Choroid plexus epithelial cell (primary cell): ENCODE data around the gene VIPR2.
A peak's percentile ranks its signal among the peaks of the same experiment; 100 is the strongest.

Experiments used
- DNase-seq: peaks from one replicate; pipeline ENCODE4 v3.0.0-alpha.2; 2010; ENCODE audit warnings: low read depth
- H3K4me3 ChIP-seq: 2 replicates; pipeline ENCODE4 v1.5.1; 2011; ENCODE audit warnings: low read depth, mild to moderate bottlenecking, control low read depth, low read length, moderate library complexity
- CTCF ChIP-seq: conservative IDR thresholded peaks from 2 replicates; pipeline ENCODE4 v1.5.1; 2011; ENCODE audit warnings: low read depth, mild to moderate bottlenecking, control low read depth, inconsistent platforms, low read length, moderate library complexity

The VIPR2 gene

GRCh38 chr7:159063046-159063840 is 81.4 kb downstream of the VIPR2 start:
- no peak for DNase-seq
- TF ChIP-seq CTCF: no peak
- H3K4me3 ChIP-seq: no peak overlapping the region

DNA sequence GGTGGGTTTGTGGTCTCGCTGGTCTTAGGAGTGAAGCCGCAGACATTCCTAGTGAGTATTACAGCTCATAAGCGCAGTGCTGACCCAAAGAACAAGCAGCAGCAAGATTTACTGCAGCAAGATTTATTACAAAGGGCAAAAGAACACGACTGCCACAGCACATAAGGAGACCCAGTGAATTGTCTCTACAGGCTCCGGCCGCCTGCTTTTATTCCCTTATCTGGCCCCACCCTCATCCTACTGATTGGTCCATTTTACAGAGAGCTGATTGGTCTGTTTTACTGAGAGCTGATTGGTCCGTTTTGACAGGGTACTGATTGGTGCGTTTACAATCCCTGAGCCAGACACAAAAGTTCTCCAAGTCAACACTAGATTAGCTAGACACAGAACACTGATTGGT is 82.1 kb downstream of the VIPR2 start:
- no peak for DNase-seq
- H3K4me3 ChIP-seq: no peak overlapping the region
- no peak for TF ChIP-seq CTCF

DNA sequence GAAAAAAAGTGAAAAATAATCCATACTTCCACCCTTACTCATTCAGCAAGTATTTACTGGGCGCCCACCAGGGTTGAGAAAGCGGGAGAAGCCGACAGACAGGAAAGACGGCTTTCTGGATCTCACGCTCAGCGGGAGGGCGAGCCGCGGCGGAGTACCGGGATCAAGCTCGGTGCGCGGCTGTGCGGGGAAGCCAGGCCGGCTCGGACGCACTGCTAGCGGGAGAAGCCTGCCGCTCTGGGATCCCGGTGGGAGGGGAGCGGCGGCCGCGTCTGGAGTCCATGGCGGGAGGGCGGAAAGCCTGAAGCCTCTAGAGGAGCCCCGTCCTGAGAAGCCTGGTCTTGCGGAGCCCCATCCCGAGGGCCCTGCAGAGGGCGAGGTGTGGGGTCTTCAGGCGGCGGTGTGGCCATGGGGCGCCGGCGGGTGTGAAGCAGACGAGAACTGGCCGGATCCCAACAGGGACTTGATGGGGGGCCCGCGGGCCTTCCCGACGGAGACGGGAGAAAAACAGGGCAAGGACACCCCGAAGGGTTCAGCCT is 82.9 kb downstream of the VIPR2 start:
- peak; percentile 24 for DNase-seq
- TF ChIP-seq CTCF: no peak
- H3K4me3 ChIP-seq: no peak overlapping the region

DNA sequence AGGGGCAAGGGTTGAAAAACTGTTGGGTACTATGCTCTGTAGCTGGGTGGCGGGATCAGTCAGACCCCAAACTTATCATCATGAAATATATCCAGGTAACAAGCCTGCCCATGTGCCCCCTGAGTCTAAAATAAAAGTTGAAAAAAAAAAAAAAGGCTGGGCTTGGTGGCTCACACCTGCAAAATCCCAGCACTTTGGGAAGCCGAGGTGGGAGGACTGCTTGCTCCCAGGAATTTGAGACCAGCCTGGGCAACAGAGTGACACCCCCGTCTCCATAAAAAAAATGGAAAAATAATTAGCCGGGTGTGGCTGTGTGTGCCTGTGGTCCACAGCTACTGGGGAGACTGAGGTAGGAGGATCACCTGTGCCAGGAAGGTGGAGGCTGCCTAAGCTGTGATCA is 83.5 kb downstream of the VIPR2 start:
- no peak for DNase-seq
- TF ChIP-seq CTCF: no peak
- no peak overlapping the region for H3K4me3 ChIP-seq

GRCh38 chr7:159060440-159060839 is 84.2 kb downstream of the VIPR2 start:
- TF ChIP-seq CTCF: no peak
- H3K4me3 ChIP-seq: no peak overlapping the region
- DNase-seq: no peak

DNA sequence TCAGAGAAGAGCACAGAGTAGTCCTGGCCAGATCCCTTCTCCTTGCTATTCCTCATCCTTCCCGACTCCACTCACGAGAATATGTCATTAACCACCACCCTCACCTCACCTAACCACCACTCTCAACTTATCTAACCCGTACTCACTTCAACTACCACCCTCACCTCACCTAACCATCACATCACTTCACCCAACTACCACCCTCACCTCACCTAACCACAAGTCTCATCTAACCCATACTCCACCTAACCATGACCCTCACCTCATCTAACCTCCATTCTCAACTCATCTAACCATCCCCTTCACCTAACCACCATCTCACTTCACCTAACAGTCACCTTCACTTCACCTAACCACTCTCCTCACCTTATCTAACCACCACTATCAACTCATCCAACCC is 85.0 kb downstream of the VIPR2 start:
- no peak overlapping the region for H3K4me3 ChIP-seq
- TF ChIP-seq CTCF: no peak
- no peak for DNase-seq

DNA sequence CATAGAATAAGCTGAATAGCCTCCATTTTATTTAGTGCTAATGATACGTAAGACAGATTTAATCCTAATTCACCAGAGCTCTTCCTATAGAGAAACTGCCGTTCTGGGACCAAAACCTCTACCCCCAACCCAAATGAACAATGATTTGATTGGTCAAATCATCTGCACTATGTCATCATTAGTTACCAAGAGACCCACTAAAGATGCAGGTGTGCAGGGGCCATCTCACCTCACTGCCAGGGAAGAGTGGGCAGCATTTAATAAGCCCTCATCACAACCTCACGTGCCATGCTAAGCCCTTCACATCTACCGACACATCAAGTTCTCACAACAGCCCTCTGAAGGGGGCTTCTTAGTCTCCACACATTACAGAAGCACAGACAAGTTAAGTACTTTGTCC is 87.0 kb downstream of the VIPR2 start:
- H3K4me3 ChIP-seq: no peak overlapping the region
- DNase-seq: no peak
- TF ChIP-seq CTCF: no peak
